Activated CD8-positive, alpha-beta memory T cell treated with anti-CD3 and anti-CD28 coated beads, Interleukin-2, amount 50 U/mL, for 24 hours (primary cell): ENCODE results near the gene CLECL1.
A peak's percentile ranks its signal among the peaks of the same experiment; 100 is the strongest.
"Not testable (repeated sequence)": the region's sequence is repeated elsewhere in the genome, so short reads cannot be mapped to it uniquely, and the experiment has no call there.

Experiments used
- DNase-seq: peaks from one replicate; pipeline ENCODE4 v3.0.0-alpha.2; 2020; ENCODE audit errors: extremely low read depth

Gene CLECL1

DNA sequence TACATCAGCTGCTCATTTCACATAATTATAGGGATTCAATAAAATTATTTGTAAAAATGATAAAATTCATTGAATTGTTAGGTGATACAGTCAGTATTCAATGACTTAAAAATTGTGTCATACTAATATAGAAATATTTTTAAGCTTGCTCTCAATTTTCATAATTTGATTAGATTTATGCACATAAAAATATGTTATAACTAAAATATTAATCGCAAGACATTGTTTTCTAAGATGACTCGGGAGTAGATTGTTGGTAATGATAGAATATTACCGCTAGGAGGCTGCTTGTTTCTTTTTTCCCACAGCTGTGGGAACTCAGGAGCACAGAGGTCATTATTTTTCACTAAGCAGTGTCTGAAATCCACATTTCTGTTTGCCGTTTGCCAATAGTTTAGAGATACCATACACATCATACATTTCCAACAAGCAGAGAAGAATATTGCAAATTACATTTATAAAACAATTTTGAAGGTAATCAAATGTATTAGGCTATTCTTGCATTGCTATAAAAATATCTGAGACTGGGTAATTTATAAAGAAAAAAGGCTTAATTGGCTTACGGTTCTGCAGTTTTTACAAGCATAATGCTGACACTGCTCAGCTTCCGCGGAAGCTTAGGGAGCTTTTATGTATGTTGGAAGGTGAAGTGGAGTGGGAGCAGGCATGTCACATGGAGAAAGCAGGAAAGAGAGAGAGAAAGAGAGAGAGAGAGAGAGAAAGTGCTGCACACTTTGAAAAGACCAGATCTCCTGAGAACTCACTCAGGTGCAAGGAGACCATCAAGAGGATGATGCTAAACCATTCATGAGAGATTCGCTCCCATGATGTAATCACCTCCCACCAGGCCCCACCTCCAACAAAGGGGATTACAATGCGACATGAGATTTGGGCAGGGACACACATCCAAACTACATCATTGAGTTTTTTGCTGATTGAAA lies 18.6 kb upstream of the CLECL1 start:
- DNase-seq: no peak

DNA sequence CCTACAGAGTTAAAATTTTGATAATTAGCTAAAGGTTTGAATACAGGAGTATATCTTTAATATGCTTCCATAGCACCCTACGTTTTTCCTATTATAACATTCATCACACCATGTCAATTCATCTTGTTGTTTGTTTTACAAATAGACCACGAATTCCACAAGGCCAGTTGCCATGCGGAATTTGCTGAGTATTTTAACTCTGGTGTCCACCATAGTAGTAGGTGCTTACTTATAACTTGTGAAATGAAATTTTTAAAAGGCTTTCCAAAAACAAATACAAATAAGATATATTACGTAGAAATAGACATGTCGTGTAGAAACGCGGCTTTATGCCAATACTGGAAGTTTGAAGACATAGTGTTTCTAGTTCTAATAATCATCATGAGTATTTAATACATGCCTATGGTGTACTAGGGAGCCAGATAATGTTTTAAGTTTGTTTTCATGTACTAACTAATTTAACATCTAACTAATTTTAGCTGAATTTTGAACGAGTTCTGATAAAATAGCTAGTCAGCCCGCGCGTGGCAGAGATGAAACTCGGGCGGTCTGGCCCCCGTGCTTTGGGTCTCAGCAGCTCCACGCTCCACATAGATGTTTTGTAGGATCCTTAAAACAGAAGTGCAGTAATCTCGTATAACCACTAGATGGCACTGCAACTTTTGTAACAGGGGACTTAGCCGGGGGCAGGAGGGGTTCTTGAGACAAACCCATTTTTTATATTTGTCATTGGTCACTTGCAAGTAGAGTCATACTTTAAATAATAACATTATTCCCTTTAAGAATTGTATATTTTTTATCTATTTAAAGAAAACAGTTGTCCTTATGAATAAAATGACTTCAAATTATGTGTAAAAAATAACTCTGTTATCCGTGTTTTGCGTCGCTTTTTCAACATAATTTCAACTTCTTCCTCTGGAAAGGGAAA lies 17.6 kb upstream of the CLECL1 start:
- DNase-seq: no peak

DNA sequence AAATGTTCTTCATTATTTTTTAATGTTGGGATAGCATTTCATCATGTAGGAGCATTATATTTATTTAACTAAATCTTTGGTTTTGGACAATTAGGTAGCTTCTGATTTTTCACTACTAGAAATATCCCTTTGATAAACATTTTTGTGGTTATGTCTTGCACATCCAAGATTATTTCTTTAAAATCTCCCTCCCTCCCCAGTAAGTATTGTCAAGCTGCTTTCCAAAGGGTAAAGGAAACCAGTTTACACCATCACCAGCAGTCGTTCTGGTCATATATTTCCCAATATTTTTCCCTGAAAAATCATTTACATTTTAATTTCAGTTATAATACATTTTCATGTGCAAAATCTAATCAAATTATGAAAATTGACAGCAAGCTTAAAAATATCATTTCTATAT lies 16.7 kb upstream of the CLECL1 start:
- DNase-seq: no peak

DNA sequence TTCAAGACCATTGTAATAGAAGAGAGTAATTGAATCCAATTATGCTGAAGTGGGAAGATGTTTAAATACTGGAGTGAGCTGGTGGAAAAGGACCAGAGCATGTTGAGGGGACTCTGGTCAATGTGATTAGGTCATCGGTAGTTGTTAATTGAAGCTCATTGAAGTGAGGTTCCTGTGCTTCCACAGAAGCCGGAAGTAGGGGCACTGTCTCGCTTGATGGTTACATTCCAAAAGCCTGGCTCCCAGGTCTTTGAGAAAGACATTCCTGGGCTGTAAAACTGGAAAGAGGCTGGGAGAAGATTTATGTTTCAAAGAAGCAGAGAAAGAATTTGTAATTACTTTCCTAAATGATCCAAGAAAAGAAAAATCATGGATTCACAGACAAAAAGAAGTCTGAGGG lies 12.3 kb upstream of the CLECL1 start:
- no peak for DNase-seq

DNA sequence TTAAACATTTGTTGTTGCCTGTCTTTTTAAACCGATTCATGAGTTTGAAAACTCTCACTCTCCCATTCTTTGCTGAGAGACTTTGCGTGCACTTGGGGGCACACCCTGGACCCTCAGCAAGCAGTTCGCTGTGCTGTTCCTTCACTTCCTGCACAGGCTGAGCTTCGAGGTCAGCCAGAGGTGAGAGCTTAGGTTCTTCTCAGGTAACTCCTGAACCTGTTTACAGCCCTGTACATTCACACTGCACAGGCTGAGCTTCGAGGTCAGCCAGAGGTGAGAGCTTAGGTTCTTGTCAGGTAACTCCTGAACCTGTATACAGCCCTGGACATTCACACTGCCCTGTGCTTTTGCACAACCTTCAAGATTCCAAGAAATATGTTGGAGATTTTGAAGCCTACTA lies 9.8 kb upstream of the CLECL1 start:
- DNase-seq: no peak

DNA sequence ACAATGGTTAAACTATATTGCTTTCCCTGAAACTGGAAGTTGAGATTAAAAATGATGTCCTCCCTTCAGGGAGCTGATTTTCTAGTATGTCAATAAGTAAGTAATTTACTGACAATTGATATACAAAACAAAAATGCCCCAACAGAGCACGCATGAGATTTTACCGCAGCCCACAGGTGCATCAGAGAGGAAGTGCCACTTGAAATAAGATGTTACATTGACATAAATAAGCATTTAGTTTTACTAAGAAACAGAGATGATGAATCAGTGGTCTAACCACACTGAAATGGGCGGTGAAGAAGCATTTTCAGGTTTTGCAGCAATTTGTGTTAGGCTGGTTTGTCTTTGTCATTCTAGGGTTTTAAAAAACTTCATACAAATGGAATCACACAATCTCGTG lies 8.8 kb upstream of the CLECL1 start:
- DNase-seq: peak; percentile 58

DNA sequence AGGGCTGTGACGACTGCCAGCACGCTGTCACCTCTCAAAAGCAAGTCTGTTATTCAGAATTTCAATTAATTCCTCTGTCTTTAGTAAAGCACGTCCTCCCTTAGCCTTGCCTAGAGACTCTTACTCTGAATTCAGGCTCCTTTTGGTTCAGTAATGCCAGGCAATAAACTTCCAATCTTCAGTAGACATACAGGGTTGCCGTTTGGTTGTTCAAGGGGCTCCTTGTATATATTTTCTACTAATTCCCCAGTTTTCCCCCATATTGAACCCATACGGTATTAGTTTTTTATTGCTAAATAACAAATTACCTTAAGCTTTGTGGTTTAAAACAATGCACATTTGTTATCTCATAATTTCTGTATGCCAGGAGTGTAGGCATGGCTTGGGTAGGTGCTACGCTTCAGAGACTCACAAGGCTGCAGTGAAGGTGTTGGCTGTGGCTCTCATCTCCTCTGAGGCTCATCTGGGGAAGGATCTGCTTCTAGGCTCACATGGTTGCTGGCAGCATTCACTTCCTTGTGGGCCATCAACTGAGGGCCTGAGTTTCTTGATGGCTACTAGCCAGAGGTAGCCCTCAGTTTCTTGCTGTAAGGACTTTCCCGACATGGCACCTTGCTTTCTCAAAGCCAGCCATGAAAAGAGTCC lies 7.3 kb upstream of the CLECL1 start:
- DNase-seq: no peak

DNA sequence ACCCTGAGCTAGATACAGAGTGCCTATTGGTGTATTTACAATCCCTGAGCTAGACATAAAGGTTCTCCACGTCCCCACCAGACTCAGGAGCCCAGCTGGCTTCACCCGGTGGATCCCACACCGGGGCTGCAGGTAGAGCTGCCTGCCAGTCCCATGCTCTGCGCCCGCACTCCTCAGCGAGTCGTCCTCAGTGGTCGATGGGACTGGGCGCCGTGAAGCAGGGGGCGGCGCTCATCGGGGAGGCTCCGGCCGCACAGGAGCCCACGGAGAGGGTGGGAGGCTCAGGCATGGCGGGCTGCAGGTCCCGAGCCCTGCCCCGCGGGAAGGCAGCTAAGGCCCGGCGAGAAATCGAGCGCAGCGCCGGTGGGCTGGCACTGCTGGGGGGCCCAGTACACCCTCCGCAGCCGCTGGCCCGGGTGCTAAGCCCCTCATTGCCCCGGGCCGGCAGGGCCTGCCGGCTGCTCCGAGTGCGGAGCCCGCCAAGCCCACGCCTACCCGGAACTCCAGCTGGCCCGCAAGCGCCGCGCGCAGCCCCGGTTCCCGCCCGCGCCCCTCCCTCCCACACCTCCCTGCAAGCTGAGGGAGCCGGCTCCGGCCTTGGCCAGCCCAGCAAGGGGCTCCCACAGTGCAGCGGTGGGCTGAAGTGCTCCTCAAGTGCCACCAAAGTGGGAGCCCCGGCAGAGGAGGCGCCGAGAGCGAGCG lies 6.7 kb upstream of the CLECL1 start:
- not testable (repeated sequence) for DNase-seq

DNA sequence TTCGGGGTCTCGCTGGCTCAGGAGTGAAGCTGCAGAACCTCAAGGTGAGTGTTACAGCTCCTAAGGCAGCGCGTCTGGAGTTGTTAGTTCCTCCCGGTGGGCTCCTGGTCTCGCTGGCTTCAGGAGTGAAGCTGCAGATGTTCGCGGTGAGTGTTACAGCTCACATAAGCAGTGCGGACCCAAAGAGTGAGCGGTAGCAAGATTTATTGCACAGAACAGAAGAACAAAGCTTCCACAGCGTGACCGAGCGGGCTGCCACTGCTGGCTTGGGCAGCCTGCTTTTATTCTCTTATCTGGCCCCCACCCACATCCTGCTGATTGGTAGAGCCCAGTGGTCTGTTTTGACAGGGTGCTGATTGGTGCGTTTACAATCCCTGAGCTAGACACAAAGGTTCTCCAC lies 6.0 kb upstream of the CLECL1 start:
- DNase-seq: not testable (repeated sequence)

DNA sequence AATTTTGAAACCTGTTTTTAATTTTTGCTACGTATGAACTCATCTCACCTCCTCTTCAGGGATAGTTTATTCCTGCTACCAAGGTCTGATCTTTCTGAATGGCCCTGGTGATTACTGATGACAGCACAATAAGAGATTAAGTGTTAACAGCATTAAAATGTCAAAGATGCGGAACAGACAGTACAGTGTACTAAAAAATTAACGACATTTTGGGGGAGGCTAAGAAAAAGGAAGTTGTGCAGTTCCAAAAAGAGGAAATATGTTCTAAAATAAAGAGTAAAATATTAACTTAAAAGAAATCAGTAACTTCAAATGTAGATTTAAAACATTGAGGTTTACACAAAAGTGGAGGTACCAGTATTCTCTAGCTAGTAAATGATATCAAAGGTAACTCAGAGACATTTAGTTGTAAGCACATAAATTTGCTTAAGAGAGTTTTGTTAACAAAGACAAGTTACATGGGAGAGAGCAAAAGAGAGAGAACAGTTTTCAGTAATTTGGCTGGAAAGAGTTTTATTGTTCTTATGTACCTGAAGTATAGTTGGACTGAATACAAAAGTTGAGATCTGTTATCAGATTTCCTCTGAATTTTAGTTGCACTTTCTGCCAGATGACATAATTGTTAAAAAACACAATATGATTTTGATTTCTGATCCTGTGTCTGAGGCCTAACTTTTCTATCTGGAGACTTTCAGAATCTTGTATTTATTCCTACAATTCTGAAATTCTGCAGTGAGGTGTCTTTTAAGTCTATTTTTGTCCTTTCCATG lies 4.2 kb upstream of the CLECL1 start:
- no peak for DNase-seq

DNA sequence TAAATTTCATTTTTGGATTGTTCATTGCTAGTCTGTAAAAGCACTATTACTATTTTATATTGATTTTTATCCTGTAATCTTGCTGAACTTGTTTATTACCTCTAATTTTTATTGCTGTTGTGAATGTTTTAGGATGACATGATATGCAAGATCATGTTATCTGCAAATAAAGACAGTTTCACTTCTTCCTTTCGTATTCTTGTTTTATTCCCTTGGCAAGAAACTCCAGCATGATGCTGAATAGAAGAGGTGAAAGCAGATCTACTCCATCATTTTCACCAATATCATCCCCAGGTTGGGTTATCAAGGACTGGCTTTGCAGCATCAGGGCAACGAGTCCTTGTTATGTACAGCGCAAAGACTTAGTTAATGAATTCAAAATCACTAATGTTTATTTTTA lies 2.7 kb upstream of the CLECL1 start:
- DNase-seq: no peak

DNA sequence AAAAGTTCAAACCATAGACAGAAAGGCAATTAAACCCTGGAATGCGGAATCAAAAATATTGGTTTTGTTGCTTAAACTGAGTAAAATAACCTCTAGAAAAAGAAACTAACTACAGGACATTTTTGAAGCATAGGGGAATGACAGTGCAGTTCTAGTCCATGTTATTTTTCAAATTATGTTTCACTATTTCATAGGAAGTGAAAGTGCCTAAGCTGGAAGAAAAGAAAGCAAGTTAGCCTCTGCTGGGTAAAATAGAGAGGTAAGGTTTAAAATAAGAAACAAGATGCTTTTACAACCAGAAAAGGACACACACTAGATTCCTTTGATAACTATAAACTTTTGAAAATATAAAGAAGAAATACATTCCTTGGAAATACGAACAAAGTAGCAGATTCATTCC lies 1.1 kb downstream of the CLECL1 start:
- no peak for DNase-seq

DNA sequence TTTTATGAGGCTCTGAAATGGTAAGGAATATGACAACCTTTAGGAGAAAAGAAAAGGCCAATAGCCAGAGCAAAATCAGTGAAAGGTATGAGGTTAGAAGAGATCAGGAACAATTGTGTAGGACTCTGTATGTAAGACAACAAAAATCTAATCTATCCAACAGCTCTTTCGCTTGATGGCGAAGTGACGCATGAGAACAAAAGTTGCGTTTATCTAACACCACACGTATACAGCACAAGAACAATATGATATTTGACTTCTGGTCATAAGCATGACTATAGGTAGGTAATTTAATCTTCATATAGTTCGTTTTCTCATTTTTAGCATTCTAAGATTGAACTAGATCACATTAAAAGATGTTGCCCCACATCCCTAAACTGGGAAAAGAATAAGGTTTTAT lies 1.5 kb downstream of the CLECL1 start:
- no peak for DNase-seq

DNA sequence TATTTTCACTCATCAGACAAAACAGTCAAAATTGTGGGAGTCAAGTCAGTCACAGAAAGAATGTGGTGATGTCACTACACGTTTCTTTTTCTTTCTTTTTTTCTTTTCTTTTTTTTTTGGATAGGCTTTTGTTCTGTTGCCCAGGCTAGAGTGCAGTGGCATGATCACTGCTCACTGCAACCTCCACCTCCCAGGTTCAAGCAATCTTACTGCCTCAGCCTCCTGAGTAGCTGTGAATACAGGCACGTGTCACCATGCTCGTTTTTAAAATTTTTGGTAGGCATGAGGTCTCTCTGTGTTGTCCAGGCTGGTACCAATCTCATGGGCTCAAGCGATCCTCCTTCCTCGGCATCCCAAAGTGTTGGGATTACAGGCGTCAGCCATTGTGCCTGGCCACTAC lies 2.3 kb downstream of the CLECL1 start:
- DNase-seq: no peak

DNA sequence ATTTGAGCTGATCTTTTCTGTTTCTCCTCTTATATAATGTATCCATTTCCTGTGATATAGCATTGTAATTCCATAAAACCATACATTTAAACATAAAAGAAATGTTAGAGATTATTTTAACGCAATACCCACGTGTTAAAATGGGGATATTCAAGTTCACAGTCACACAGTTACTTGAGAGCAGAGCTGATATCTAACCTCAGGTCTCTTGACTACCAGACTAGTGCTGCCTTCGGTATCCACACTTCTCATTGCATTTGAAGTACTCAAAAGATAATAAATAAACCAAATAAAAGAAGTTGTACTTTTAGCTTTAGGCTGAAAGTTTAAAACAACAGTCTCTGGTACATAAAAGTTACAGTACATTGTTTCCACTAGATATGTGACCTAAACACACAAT lies 2.9 kb downstream of the CLECL1 start:
- no peak for DNase-seq

DNA sequence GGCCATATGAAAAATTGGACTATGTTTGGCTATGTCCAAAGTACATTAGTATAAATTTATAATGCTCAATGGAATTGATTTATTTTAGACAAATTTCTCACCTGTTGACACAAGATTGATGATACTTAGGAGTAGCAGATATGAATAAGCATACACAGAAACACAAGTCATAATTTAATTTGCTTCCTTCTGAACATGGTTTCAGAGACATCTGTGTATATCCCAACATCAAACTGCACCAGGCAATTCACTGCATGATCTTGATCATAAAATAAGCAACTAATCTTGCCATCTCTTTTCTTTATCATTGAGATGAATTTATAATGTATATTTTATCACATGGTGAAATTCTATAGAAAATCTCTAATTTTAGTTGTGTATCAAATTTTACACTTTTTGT lies 3.8 kb downstream of the CLECL1 start:
- DNase-seq: no peak

DNA sequence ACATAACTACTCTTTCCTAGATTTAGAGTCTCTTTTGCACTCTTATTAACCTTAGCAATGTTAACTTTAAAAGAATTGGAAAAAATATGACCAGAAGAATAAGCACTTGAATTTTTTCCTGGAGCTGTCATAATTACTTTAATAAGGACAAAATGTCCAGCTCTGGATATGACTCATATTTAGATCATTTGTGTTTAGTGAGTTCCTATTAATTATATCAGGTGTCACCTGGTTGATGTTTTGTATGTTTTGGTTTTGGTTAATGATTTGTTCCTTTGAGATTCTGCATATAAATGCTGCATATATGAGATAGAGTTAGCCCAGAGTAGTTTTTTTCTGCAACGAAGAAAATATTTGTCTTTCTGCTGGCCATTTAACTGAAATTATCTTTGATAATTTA lies 5.1 kb downstream of the CLECL1 start:
- no peak for DNase-seq

DNA sequence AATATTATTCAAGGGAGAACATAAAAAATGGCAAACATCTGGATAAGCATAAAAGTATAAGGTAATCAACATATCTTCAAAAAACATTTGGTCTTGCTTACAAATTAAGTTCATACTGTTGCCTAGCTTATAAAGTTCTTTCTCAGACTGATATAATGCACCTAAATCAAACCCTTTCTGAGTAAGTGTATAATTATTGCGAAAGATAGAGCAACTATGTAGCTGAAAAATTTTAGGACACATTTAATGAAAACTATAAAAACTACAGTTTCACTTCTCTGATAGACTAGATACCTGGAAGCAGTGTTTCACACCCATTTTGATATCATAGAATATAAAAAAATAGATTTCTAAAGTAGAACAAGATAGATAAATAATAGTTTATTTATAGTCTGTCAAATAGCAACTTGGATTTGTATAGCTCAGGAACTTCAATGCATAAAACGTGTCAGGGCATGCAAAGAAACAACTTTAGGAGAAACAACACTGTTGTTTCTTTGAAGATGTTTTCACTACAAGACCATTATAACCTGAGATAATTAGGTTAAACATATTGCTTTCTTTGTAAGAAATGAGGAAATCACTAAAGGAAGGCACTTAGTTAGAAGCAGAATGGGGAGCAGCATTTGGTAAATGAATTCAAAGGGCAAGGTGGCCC lies 7.6 kb downstream of the CLECL1 start:
- no peak for DNase-seq

DNA sequence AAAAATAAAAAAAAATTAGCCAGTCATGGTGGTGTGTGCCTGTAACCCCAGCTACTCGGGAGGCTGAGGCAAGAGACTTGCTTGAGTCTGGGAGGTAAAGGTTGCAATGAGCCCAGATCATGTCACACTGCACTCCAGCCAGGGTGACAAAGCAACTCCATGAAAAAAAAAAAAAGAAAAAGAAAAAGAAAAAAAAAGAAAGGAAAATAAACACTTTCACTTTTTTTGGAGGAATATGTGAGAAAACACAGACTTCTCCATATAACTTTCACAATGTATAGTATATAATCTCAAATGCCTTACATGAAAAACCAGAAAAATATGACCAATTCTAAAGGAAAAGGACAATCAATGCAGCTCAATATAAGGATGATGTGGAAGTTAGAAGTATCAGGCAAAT lies 8.9 kb downstream of the CLECL1 start:
- DNase-seq: no peak

DNA sequence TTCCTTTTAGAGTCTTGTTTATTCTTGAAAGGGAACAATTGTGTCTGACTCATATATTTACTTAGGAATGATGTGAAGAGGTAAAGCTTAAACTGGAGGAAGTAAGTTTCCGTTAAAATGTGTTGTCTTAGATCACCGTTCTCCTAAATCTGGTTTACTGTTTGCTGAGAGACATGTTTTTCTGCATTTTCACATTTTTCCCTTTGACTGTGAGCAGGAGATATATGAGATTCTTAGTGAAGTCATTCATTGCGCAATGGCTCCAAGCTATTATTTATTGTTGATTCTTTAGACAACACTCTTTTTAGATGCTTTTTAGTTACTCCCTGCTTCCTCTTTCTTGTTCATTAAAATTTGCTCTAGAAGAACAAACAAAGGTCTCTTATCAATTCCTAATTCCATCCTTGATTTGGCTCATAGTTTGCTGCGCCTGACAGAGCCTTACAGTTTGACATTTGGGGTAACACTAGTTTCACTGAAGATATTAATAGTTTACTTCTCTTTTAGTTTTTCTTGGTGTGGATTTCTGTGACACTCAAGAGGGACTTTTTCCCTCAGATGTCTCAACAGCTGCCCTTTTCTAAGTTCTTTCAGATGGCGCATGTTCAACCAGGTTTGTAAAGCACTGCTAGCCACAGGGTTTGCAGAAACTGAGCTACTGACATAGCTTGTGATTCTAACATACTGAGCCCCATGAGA lies 11.4 kb downstream of the CLECL1 start:
- DNase-seq: no peak
